Peyer's patch (tissue), 4 donors: ENCODE data around the gene PHPT1.

Experiments used
- POLR2A ChIP-seq, 2 donors: fragments of 450-650 bp; IDR thresholded peaks; one replicate each; pipeline ENCODE4 v1.5.1; 2017; ENCODE audit warnings: antibody characterized with exemption in 2 of 2, mild to moderate bottlenecking in 2 of 2, moderate library complexity in 2 of 2
- TF ChIP-seq, protein P1 (sequence below), 6 experiments: fragments of 450-650 bp in 4 of 6; fragments of 200-600 bp in 2 of 6; sonication (generic) in 1 of 6; IDR thresholded peaks; one replicate each; pipeline ENCODE4 v1.5.1; 2017 to 2019; ENCODE audit warnings: antibody characterized with exemption in 6 of 6, mild to moderate bottlenecking in 3 of 6, moderate library complexity in 1 of 6

DNA sequence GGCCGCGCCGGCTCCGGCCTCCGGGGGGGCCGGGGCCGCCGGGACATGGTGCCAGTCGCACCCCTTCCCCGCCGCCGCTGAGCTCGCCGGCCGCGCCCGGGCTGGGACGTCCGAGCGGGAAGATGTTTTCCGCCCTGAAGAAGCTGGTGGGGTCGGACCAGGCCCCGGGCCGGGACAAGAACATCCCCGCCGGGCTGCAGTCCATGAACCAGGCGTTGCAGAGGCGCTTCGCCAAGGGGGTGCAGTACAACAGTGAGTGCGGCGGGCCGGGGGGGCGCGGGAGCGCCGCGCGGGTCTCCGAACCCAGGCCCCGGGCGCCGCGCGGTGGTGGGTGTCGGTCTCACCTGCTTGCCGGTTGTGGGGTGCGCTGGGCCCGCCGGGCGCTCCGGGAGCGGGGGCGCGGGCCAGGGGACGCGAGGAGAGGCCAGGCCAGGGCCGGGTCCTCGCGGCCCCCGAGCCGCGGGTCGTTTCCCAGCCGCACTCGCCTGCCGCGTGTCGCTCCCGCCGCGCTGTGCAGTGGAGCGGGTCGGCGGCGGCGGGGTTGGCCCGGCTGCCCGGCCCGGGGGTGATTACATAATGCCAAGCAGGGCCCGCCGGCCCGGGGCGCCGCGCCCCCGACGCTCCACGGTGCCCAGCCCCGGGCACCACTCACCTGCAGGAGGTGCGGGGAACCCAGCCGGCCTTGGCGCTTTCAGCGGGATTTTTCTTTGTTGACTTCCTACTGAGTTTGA, 41.0 kb upstream of the PHPT1 start:
- TF ChIP-seq POLR2A (IDR thresholded peaks at IDR 0.05): peak in 1 of 2 donors; percentile 3
- TF ChIP-seq, protein P1, sequence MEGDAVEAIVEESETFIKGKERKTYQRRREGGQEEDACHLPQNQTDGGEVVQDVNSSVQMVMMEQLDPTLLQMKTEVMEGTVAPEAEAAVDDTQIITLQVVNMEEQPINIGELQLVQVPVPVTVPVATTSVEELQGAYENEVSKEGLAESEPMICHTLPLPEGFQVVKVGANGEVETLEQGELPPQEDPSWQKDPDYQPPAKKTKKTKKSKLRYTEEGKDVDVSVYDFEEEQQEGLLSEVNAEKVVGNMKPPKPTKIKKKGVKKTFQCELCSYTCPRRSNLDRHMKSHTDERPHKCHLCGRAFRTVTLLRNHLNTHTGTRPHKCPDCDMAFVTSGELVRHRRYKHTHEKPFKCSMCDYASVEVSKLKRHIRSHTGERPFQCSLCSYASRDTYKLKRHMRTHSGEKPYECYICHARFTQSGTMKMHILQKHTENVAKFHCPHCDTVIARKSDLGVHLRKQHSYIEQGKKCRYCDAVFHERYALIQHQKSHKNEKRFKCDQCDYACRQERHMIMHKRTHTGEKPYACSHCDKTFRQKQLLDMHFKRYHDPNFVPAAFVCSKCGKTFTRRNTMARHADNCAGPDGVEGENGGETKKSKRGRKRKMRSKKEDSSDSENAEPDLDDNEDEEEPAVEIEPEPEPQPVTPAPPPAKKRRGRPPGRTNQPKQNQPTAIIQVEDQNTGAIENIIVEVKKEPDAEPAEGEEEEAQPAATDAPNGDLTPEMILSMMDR (IDR thresholded peaks at IDR 0.05): no peak
